K562 (cell line): Measurements from ENCODE around the gene SHBG. TPM values are rescaled to one million over a fixed set of nuclear protein-coding genes. Genes with fewer than 3 reads are reported as not detected.

ENCODE experiments used
- CREM ChIP-seq: IDR thresholded peaks from 2 replicates; pipeline ENCODE4 v1.6.1; 2014; ENCODE audit warnings: antibody characterized with exemption, low read depth
- CTCF ChIP-seq, 3 experiments: IDR thresholded peaks in 2 of 3; conservative IDR thresholded peaks in 1 of 3; 2 replicates each; pipeline ENCODE4 v1.5.1; 2011 to 2012; ENCODE audit warnings: low read length in 3 of 3, mild to moderate bottlenecking in 3 of 3, control low read depth in 2 of 3, improper control_type of control experiment in 1 of 3, inconsistent platforms in 1 of 3, low read depth in 1 of 3, mixed read lengths in 1 of 3, moderate library complexity in 1 of 3; ENCODE audit not compliant: insufficient read depth in 2 of 3
- DMBX1 ChIP-seq: fragments of 250-450 bp; sonication (Bioruptor Pico); IDR thresholded peaks from 2 replicates; pipeline ENCODE4 v1.8.0; 2022; ENCODE audit warnings: inconsistent platforms, mild to moderate bottlenecking, moderate library complexity, borderline replicate concordance
- E2F6 ChIP-seq, 2 experiments: IDR thresholded peaks; 2 replicates each; pipeline ENCODE4 v1.6.1; 2011; ENCODE audit warnings: borderline replicate concordance in 1 of 2, control low read depth in 1 of 2, low read depth in 1 of 2, low read length in 1 of 2, mild to moderate bottlenecking in 1 of 2, mixed read lengths in 1 of 2, moderate library complexity in 1 of 2; ENCODE audit not compliant: insufficient read depth in 1 of 2, insufficient read length in 1 of 2, poor library complexity in 1 of 2, severe bottlenecking in 1 of 2; ENCODE audit errors: extremely low read depth in 1 of 2
- GTF3C2 ChIP-seq: IDR thresholded peaks from 3 replicates; pipeline ENCODE4 v1.6.1; 2011; ENCODE audit warnings: borderline replicate concordance, mild to moderate bottlenecking, moderate library complexity; ENCODE audit not compliant: insufficient read length; ENCODE audit errors: extremely low read depth
- POU5F1 ChIP-seq: fragments of 150-350 bp; IDR thresholded peaks from 2 replicates; pipeline ENCODE4 v1.6.1; 2014; ENCODE audit warnings: borderline replicate concordance, low read length, low read depth, mild to moderate bottlenecking; ENCODE audit not compliant: partially characterized antibody
- SETDB1 ChIP-seq: IDR thresholded peaks from one replicate; pipeline ENCODE4 v1.6.1; 2012; ENCODE audit warnings: low read length, control low read depth, inconsistent platforms
- ZMIZ1 ChIP-seq, 2 experiments: fragments of 150-350 bp in 1 of 2; IDR thresholded peaks; 2 replicates each; pipeline ENCODE4 v1.6.1; 2012 to 2016; ENCODE audit warnings: low read depth in 2 of 2, low read length in 2 of 2, mild to moderate bottlenecking in 1 of 2, moderate library complexity in 1 of 2
- ZNF592 ChIP-seq: fragments of 450-650 bp; IDR thresholded peaks from 2 replicates; pipeline ENCODE4 v1.6.1; 2017; ENCODE audit warnings: antibody characterized with exemption, mild to moderate bottlenecking
- polyA plus RNA-seq, 8 experiments: library from polyadenylated mRNA; depleted of rRNA in 4 of 8; stranded (reverse) in 5 of 8; unstranded in 3 of 8; fragments of >200 nt; fragmentation: Nextera tagmentation in 2 of 8; fragmentation: Illumina TruSeq in 1 of 8; extraction: Ambion mirVana in 2 of 8; extraction: Trizol in 1 of 8; gene quantifications; 2 replicates each; pipeline versions ENCODE4 v1.2.1 to v1.2.3, GENCODE V29; 2011 to 2014; ENCODE audit warnings: inconsistent platforms in 1 of 8, missing spikeins in 1 of 8
- total RNA-seq, 7 experiments: library from RNA; depleted of rRNA in 6 of 7; stranded (reverse); fragments of >200 nt in 6 of 7; fragmentation: Illumina TruSeq in 2 of 7; extraction: Trizol in 2 of 7; gene quantifications; 2 replicates each; pipeline versions ENCODE4 v1.2.1 to v1.2.3, GENCODE V29; 2011 to 2021; ENCODE audit warnings: low replicate concordance in 1 of 7

The SHBG gene
- total and polyA plus RNA-seq, 9 of the 15 experiments (the other 6 are each of a cell fraction or from before 2014, with no cell fraction given) = not detected

GRCh38 chr17:7586673-7587419, 43.1 kb upstream of the SHBG start (continued):
- TF ChIP-seq E2F6 (IDR thresholded peaks at IDR 0.05; ENCODE audit: borderline replicate concordance in 1 of 2, extremely low read depth in 1 of 2, insufficient read depth in 1 of 2, insufficient read length in 1 of 2, low read depth in 1 of 2, low read length in 1 of 2, poor library complexity in 1 of 2, severe bottlenecking in 1 of 2) = peak in 1 of 2 experiments; percentile 39
- TF ChIP-seq SETDB1 = no peak
- TF ChIP-seq ZNF592 = peak; percentile 80
- peak; percentile 64 for TF ChIP-seq DMBX1 (CRISPR knock-in tag)
- peak; percentile 52 for TF ChIP-seq CREM
- no peak for TF ChIP-seq GTF3C2
- TF ChIP-seq ZMIZ1 (IDR thresholded peaks at IDR 0.05; ENCODE audit: low read depth in 2 of 2, low read length in 2 of 2) = no peak
- no peak for TF ChIP-seq POU5F1
- peak; percentile 66 to 72 (median 68) for TF ChIP-seq CTCF (IDR thresholded peaks at IDR 0.05 in 2 of 3, conservative IDR thresholded peaks at IDR 0.05 in 1 of 3; ENCODE audit: insufficient read depth in 2 of 3, low read depth in 1 of 3, low read length in 3 of 3)
